GM19240 (cell line): ENCODE results near the gene MEIS2.
"Not testable (repeated sequence)": the region's sequence is repeated elsewhere in the genome, so short reads cannot be mapped to it uniquely, and the experiment has no call there.

Experiments used
- DNase-seq: peaks from one replicate; pipeline ENCODE4 v3.0.0; 2011; ENCODE audit warnings: low spot score; ENCODE audit not compliant: insufficient read length

Gene MEIS2

DNA sequence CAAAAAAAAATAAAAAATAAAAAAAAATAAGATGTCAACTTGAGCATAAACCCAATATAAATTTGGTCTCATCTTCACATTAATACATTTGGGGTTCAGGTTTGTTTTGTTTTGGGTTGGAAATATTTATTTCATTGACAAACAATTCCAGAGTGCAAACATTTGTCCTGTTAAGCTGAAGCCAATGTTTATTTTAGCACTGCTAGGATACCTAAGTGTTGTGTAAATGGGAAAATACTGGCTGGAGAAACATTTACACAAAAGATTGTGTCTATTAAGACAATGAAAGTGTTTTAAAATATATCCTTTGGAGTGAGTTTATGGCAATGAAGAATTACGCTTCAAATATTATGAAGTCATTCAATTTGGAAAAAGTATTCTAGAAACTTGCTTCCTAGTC, 91.1 kb downstream of the MEIS2 start:
- no peak for DNase-seq

DNA sequence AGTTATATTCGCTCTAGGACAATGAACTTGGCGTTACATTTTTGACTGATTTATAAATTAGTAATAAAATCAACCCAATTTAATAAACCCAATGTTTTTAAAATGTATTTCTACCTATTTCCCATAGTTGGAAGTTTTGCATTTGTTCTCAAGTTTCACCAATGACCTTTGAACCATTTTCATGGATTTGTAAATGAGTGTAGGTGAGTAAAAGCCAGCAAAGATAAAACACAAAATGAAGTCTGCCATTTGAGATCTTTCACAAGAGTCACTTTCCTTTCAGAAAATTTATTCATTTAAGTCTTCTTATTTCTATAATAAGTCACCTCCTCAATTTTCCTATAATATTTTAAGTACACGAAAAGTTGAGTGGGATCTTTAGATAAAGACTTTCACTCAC, 92.1 kb downstream of the MEIS2 start:
- DNase-seq, result no peak

DNA sequence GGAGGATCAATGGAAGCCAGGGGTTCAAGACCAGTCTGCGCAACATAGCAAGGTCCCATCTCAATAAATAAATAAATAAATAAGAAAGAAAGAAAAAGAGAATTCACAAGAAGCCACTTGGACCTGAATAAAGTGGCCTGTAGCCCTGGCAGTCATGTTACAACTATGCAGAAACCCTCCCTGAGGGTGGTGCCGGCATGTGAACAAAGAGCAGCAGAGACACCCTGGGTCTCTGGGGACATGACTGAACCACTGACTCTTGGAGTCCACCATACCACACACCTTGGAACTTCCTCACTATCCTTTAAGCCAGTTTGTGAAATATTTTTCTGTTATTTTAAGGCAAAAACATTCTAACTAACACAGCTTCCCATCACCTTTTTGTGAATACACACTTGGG, 93.0 kb downstream of the MEIS2 start:
- no peak for DNase-seq

DNA sequence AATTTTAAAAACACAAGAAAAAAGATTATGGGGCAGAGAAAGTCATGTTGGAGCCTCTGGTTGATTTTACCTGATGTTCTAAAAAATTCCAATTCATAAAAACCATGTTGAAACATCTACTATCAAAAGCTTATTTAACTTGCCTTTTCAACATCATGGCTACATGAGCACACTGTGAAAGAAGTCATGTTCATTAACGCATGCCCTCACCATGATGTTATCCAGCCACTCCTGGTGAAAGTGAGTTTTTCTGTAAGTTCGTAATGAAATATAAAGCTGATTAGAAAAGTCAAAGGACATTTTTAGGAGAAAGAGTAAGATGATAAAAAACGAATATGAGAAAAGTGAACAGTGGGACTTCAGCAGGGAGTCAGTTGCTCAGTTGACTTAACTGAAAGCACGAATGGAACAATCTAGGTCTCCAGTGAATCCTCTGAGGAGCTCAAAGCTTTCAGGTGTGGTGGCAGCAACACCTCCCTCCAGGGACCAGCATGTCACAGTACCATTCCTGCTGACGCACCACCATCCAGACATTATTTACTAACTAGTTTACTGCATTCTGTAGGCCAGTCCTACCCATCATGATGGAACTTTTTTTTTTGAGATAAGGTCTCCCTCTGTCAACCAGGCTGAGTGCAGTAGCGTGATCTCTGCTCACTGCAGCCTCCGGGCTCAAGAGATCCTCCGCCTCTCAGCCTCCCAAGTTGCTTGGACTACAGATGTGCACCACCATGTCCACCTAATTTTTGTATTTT, 95.2 kb downstream of the MEIS2 start:
- DNase-seq, result no peak

DNA sequence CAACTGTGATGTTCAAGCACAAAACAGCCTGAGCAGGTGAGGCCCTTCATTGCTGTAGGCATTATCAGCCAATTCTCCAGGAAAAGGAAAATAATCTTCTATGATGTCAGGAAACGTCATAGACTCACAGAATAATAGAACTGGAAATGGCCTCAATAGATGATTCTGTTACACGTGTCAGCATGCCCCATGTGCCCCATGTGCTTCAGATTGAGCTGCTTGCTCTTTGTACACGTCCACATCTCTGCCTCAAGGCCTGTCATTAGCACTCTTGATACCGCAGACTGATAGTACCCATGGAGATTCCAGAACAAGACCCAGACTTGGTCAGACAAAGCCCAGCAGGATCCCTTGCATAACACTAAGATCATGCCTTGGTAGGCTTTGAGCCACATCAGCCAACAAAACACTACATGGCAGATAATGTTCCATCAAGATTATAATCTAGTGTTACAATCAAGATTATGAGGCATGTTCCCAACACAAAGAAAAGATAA, 95.9 kb downstream of the MEIS2 start:
- DNase-seq, result no peak

DNA sequence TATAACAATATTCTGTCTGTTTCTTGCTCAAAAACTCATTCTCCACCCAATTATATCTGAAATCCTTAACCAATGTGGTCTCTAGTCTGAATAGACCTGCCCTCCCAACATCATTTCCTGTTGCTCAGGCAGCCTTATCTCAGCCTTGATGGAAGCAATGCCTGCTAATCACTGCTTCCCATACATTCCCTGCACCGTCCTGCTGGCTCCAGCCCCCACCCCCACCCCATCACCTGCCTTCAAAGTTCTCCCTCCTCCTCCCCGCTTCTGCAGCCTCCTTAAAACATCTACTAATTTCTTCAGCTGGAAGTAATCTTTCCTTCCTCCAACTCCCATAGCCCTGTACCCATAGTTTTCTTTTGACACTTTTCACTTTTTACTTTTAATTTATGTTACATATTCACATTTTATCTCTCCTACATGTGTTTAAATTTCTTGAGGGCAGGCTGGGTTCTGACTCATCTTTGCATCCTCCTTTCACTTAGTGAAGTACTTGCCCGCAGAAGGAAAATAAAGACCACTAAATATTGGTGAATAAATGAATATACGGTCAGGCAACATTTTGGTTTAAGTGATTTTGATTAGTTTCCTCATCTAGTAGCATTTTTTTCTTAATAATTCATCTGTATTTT, 98.2 kb downstream of the MEIS2 start:
- no peak for DNase-seq

DNA sequence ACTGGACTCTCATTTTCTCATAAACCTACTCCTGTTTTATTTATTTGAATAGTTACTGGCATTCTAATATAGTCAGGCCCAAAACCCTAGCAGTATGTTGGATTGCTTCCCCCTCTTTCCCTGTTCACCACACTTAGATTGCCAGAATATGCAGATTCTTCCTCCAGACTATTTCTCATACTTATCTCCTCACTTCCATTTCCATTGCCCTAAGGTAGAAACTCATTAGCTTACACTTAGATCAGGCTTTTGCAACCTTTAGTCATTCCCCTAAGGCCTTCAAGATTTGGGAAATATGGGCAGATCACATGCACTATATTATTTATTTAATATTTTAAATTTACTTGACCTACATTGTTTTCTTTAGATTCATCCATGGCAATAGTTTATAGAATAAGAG, 98.9 kb downstream of the MEIS2 start:
- DNase-seq, result no peak

DNA sequence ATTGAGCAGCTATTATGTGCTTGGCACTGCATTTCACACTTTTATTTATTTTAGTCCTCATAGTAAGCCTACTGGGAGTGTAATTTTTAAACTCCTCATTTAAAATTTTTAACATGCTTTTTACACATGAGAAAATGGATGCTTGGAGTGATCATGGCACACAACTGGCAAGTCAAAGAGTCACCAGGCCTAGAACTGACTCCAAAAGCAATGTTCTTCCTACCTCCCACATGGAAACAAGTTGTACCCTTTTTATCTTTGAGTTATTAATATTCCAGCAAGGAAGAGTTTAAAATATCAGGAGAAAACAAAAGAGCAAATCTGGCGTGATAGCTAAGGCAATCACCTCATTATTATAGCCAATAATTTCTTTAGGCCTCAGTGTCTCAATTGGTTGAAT, 100.6 kb downstream of the MEIS2 start:
- DNase-seq, result no peak

DNA sequence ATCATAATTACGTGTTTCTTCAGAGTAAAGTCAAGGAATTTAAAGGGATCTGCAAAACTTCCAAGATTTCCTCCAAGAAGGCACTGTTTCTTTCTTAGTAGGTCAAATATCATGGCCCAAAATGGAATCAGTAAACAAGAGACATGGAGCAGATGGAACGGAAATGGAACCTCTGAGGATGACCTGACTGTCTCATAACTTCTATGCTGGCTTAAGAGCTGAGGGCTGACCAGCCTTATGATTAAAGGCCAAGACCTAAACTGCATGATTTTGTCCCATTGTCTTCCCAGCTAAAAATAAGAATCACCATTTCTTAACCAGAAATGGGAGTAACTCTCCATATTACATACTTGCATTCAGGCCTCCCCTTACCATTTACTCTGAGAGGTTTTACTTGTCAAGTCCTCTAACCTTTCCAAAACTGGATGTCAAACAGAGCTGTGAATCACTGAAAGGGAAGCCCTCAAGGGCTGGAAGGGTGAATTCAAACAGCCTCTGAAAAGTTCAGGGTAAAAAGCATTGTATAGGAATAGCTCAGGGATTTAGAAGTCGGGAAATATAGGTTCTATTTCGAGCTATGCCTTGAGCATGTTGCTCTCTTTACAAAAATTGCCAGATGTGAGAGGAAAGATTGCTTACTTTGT, 103.7 kb downstream of the MEIS2 start:
- no peak for DNase-seq

DNA sequence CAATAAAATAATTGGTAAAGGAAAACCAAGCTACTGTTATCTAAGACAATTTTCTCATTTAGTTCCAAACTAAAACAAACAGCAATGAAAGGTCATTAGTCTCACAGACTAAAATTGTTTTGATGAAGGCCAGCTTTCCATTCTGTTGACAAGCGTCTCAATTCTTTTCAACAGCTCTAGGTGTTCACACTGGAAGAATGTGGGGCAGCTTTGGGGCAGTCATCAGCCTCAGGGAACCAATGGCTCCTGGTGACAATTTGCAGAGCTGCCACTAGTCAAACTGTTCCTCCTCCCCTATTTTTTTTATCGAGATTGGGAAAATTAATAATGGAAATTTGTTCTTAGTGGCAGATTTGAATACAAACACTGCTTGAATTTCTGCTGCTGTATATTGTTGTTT, 104.2 kb downstream of the MEIS2 start:
- no peak for DNase-seq

DNA sequence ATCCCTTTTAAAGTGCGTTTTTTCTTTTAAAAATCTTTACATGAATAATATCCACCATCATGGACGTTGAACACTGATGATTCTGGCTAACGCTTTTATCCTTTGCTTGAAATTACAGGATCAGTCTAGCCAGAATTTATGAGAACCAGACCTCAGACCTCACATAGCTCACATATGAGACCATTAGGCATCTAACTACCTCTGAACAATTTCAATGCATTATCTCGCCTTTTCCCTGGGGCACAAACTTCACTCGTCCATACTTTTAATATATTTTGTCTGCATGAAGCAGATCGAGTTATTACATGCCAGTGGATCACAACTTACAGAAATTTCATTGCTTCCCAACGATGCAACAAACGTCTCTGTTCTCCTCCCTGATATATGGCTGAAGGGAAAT, 105.6 kb downstream of the MEIS2 start:
- no peak for DNase-seq

DNA sequence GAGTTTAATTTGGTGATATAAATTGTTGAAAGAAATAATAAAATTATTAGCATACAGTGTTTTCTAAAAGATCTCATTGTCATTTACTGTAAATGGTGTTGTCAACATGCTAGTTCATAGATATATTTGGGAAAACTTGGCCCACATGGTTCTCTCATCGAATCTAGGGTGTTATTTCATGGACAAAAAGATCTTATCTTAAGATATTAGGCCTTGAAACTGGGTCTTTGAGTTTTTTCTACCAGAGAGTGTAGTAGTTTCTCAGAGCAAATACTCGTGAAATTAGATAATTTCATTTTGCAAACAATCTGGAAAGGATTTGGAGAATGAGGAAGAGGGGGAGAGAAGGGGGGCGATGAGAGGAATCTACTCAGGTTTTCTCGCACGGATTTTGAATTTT, 107.9 kb downstream of the MEIS2 start:
- no peak for DNase-seq

DNA sequence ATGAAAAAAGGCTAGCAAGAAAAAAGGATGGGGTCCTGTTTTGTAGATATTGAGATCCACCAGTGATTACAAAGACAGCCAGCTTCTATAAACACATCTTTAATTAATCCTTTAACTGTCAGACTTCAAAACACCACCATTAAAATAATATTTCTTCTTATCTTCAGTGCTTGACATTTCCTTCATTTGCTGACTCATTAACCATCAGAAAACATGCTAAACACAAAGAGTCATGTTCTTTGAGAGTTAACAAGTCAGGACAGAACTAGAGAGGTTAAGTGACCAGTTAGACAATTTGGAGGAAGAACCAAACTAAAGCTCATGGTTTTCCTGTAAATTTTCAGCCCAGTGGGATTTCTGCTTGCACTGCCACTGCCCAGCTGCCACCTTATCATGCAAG, 111.4 kb downstream of the MEIS2 start:
- DNase-seq, result no peak

DNA sequence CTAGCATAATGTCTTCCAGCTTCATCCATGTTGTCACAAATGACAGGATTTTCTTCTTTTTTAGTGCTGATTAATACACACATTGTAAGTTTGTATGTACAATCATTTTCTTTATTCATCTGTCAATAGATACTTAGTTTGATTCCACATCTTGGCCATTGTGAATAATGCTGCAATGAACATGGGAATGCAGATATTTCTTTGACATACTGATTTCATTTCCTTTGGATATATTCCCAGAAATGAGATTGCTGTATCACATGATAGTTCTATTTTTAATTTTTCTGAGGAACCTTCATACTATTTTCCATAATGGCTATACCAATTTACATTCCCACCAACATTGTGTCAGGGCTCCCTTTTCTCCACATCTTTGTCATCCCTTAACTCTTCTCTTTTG, 117.9 kb downstream of the MEIS2 start:
- no peak for DNase-seq

DNA sequence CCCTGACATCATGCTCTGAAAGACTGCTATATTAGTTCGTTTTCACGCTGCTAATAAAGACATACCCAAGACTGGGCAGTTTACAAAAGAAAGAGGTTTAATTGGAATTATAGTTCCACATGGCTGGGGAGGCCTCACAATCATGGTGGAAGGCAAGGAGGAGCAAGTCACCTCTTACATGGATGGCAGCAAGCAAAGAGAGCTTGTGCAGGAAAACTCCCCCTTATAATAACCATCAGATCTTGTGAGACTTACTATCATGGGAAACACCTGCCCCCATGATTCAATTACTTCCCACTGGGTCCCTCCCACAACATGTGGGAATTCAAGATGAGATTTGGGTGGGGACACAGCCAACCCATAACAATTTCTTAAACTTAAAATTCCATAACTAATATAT, 120.1 kb downstream of the MEIS2 start:
- not testable (repeated sequence) for DNase-seq

DNA sequence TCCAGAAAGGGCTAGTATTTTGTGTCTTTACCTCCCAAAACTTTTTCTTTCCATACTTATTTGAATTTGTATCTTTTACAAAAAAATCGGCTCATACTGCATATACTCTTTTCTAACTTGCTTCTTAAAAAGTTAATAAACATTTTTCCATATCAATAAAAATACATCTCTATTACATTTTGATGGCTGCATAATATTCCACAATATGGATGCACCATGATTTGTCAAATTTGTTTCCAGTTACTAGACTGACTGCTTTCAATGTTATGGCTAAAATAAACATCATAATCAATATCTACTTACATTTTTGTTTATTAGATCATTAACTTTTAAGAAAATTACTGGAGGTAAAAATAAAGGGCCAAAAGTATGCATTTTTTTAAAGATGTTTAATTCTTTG, 121.7 kb downstream of the MEIS2 start:
- no peak for DNase-seq

DNA sequence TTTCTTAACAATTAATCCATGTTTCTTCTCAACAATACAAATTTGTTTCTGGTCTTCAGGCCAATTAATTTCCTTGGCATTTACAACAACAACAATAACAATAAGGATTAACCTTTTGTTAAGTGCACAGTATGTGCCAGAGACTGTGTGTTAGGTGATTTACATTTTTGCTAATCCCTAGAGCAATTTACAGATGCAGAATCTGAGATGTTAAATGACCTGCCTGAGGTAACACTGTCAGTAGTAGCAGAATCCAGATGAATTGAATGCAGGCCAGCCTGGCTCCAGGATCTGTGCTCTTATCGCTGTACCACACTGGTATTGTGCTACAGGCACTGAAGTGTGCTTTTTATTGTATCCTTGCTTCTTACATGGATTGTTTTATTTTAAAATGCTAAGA, 122.2 kb downstream of the MEIS2 start:
- no peak for DNase-seq

DNA sequence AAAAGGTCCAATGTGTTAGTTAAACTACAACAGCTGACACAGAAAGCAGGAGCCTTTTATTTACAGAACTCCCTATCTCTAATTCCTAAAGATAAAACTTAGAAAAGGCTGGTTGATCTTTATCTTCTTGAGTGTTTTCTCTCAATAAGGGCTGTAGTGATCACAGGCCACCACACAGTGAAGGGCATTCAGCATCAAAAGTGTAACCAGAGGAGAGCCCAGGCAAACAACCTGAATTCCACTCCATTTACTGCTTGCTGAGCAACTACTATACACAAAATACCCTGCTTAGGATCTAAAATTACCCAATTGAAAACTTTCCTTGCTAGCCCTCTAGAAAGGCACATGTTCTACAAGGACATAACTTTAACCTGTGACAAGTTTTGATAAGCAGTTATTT, 122.7 kb downstream of the MEIS2 start:
- no peak for DNase-seq

DNA sequence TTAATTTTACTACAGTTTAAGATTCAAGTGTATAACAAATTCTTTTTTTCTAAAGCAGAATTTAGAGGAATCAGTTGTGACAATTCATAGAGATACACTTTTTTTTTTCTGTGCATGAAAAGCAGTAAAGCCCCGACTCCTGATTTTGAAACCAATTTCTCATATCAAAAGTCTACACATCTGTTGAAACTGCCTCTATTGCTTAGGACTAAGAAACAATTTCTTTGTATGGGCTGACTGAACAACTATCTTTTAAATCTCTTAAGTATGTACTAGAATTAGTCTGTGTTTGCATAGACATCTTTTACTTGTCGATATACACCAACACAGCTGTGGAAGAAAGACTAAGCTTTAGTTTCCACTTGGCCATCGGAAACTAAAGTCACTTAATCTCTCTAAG, 127.6 kb downstream of the MEIS2 start:
- DNase-seq, result no peak

DNA sequence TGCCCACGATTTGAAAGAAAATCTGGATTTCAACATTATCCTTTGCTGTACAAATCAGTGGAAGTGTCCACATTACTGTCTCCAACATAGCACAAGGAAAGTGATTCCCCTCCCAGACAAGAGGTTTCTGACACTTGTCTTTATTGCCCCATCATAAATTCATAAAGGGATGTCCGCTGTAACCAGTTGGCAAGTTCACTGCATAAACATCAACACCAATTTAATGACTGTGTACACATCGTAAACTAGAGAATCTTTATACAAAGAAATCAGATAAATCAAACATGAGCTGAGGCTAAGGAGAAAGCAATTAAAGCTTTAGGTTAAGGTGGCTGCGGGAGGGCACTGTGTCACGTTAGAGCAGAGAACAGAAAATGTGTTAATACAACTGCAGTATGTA, 129.8 kb downstream of the MEIS2 start:
- no peak for DNase-seq

DNA sequence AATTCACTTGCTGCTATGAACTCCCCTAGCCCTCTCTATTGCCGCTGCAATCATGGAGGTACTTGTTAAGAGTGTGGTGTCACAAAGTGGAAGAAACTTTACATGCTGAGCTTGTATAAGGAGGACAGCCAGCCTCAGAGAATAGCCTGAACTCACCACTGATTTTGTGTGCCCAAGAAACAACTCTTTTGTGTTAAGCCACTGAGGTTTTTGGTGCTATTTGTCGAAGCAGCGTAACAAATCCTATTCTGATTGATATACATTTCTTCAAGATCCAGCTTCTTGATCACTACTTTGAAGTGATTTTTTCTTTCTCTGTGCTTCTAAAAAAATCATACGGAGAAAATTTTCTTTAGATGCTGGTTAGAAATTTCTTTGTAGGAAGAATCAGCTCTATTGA, 132.4 kb downstream of the MEIS2 start:
- DNase-seq, result no peak

DNA sequence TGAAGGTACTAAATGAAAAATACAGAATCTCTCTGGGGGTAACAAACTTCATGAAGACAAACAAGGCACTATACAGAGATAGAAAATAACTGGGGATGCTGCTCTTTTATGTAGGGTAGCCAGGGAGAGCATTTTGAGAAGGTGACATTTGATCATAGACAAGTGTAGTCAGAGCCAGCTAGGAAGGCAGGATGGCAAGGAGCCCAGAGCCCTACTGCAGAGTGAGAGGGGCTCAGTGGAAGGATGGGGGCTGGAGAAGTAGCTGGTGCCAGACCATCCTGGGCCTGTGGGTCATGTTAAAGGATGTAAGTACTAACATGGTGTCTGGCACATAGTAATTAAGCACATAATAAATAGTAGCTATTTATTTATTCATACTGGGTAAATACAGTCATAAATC, 133.6 kb downstream of the MEIS2 start:
- DNase-seq, result no peak
